Measurements from ENCODE around the gene NPAS1.

The NPAS1 gene

GRCh38 chr19:47082493-47082892, 62.9 kb downstream of the NPAS1 start:
- no peak for DNase-seq (ENCODE audit: low read depth in 2 of 2)

- no peak for DNase-seq (ENCODE audit: low read depth in 2 of 2)
Observed at GRCh38 chr19:47084879-47085439, 65.3 kb downstream of the NPAS1 start.

- no peak for DNase-seq (ENCODE audit: low read depth in 2 of 2)
Observed at GRCh38 chr19:47086280-47086679, 66.6 kb downstream of the NPAS1 start.

- no peak for DNase-seq (ENCODE audit: low read depth in 2 of 2)
Observed at GRCh38 chr19:47089767-47090350, 70.2 kb downstream of the NPAS1 start.

- DNase-seq (ENCODE audit: low read depth in 2 of 2) = no peak
Observed at GRCh38 chr19:47093254-47093653, 73.6 kb downstream of the NPAS1 start.

GRCh38 chr19:47093841-47094240, 74.2 kb downstream of the NPAS1 start:
- peak; percentile 26 to 27 for DNase-seq (ENCODE audit: low read depth in 2 of 2)

GRCh38 chr19:47094557-47095475, 75.2 kb downstream of the NPAS1 start:
- peak; percentile 36 to 42 for DNase-seq (ENCODE audit: low read depth in 2 of 2)
